A673 (cell line): ENCODE data around the gene TPK1. TPM values are rescaled to one million over a fixed set of nuclear protein-coding genes. Genes with fewer than 3 reads are reported as not detected.

Experiments
- BruUV-seq: library from RNA; stranded (reverse); fragments of 400-500 nt; replicated peaks from 2 replicates; lab custom pipeline; 2021; lab: Mats Ljungman, UMichigan
- CTCF ChIA-PET: fragments of 300-600 bp; sonication (Branson Sonifier 250); formaldehyde crosslinking; loops from one replicate; lab custom pipeline; 2022; ENCODE audit warnings: antibody characterized with exemption; lab: Charles Lee
- POLR2A ChIA-PET: fragments of 300-600 bp; sonication (Branson Sonifier 250); formaldehyde crosslinking; loops from one replicate; lab custom pipeline; 2022; ENCODE audit warnings: antibody characterized with exemption; ENCODE audit not compliant: low non-redundant PET; lab: Charles Lee
- DNase-seq: peaks from one replicate; pipeline ENCODE4 v3.0.0-alpha.2; 2015; ENCODE audit warnings: low spot score
- H3K27ac ChIP-seq: fragments of 200-600 bp; sonication (generic); 2 replicates; pipeline ENCODE4 v1.5.1; 2016; ENCODE audit warnings: mixed run types, low read depth, mild to moderate bottlenecking, mixed read lengths, antibody characterized with exemption, low read length; ENCODE audit not compliant: poor library complexity, severe bottlenecking
- H3K27me3 ChIP-seq: fragments of 200-600 bp; sonication (generic); replicated peaks from 2 replicates; pipeline ENCODE4 v1.6.1; 2017; ENCODE audit warnings: mixed run types, low read depth, mild to moderate bottlenecking, mixed read lengths, antibody characterized with exemption, low read length; ENCODE audit not compliant: insufficient read depth, poor library complexity
- H3K36me3 ChIP-seq: fragments of 200-600 bp; sonication (generic); 2 replicates; pipeline ENCODE4 v1.6.1; 2016; ENCODE audit warnings: mixed run types, mild to moderate bottlenecking, mixed read lengths, antibody characterized with exemption, low read length; ENCODE audit not compliant: insufficient read depth, poor library complexity, severe bottlenecking
- H3K4me1 ChIP-seq: fragments of 200-600 bp; sonication (generic); 2 replicates; pipeline ENCODE4 v1.6.1; 2017; ENCODE audit warnings: mixed run types, mild to moderate bottlenecking, mixed read lengths, antibody characterized with exemption, low read length; ENCODE audit not compliant: insufficient read depth, poor library complexity, severe bottlenecking
- H3K4me3 ChIP-seq: fragments of 200-600 bp; sonication (generic); 2 replicates; pipeline ENCODE4 v1.5.1; 2016; ENCODE audit warnings: low read depth, mixed run types, mild to moderate bottlenecking, mixed read lengths, low read length; ENCODE audit not compliant: poor library complexity, severe bottlenecking
- H3K9me3 ChIP-seq: fragments of 200-600 bp; sonication (generic); 2 replicates; pipeline ENCODE4 v1.6.1; 2016; ENCODE audit warnings: mixed run types, low read depth, mild to moderate bottlenecking, mixed read lengths, antibody characterized with exemption, low read length; ENCODE audit not compliant: poor library complexity, severe bottlenecking
- CTCF ChIP-seq: fragments of 300-800, 200-600 bp; sonication (generic); conservative IDR thresholded peaks from 2 replicates; pipeline ENCODE4 v1.5.1; 2017; ENCODE audit warnings: low read depth, mild to moderate bottlenecking, antibody characterized with exemption, low read length, moderate library complexity, mixed read lengths
- EZH2 ChIP-seq: fragments of 200-600 bp; sonication (generic); IDR thresholded peaks from 2 replicates; pipeline ENCODE4 v1.6.1; 2017; ENCODE audit warnings: borderline replicate concordance, low read depth, mild to moderate bottlenecking, mixed read lengths, antibody characterized with exemption, low read length; ENCODE audit not compliant: poor library complexity, severe bottlenecking
- intact Hi-C: fragments of 100-400 bp; cut with micrococcal nuclease; formaldehyde crosslinking; loops from one replicate; pipeline ENCODE4 v1.10.0; 2022; ENCODE audit not compliant: unreplicated experiment
- total RNA-seq: library from RNA; stranded (reverse); gene quantifications from 2 replicates; pipeline ENCODE4 v1.2.3, GENCODE V29; 2021

TPK1 gene
- total RNA-seq, 1 experiment from 2014 or later, result 3.5 TPM

- no peaks in the 10 kb centered on the region for H3K36me3 ChIP-seq
- no peak for DNase-seq
- no peak overlapping the region for H3K27ac ChIP-seq
- H3K4me1 ChIP-seq, result no peaks in the 10 kb centered on the region
- H3K4me3 ChIP-seq, result no peak overlapping the region
- no peaks in the 10 kb centered on the region for H3K27me3 ChIP-seq
- POLR2A ChIA-PET, result no interaction called here
- BruUV-seq, result no TSS peak
- CTCF ChIA-PET, result no interaction called here
- TF ChIP-seq EZH2 (no peak), CTCF (no peak)
- H3K9me3 ChIP-seq, result no peaks in the 10 kb centered on the region
- intact Hi-C loops, result no loop called here
These were observed 126.8 kb downstream of the TPK1 start for GRCh38 chr7:144709066-144709465.

GRCh38 chr7:144691240-144691639 lies 144.6 kb downstream of the TPK1 start:
- Histone ChIP-seq H3K27ac (no peak overlapping the region), H3K36me3 (no peaks in the 10 kb centered on the region), H3K27me3 (no peaks in the 10 kb centered on the region), H3K4me3 (no peak overlapping the region), H3K9me3 (no peaks in the 10 kb centered on the region), H3K4me1 (no peaks in the 10 kb centered on the region)
- ChIA-PET POLR2A (no interaction called here), CTCF (no interaction called here)
- intact Hi-C loops, result no loop called here
- DNase-seq, result no peak
- no TSS peak for BruUV-seq
- TF ChIP-seq EZH2 (no peak), CTCF (no peak)

GRCh38 chr7:144682581-144683280 lies 153.1 kb downstream of the TPK1 start:
- CTCF ChIA-PET, result no interaction called here
- BruUV-seq, result no TSS peak
- intact Hi-C loops, result no loop called here
- H3K36me3 ChIP-seq, result no peaks in the 10 kb centered on the region
- no peaks in the 10 kb centered on the region for H3K9me3 ChIP-seq
- no peak for DNase-seq
- H3K27me3 ChIP-seq, result no peaks in the 10 kb centered on the region
- H3K27ac ChIP-seq, result no peak overlapping the region
- POLR2A ChIA-PET, result no interaction called here
- H3K4me1 ChIP-seq, result no peaks in the 10 kb centered on the region
- H3K4me3 ChIP-seq, result no peak overlapping the region
- TF ChIP-seq EZH2 (no peak), CTCF (no peak)
